Neuron (in vitro differentiated cells): ENCODE results near the gene ARRDC1.
"Not testable (repeated sequence)": the region's sequence is repeated elsewhere in the genome, so short reads cannot be mapped to it uniquely, and the experiment has no call there.

Experiments
- H2AFZ ChIP-seq: one replicate; pipeline ENCODE4 v1.6.1; 2013; ENCODE audit warnings: low read depth, mild to moderate bottlenecking, inconsistent platforms, low read length, moderate library complexity
- H3K27me3 ChIP-seq: one replicate; pipeline ENCODE4 v1.6.1; 2013; ENCODE audit warnings: low read length; ENCODE audit not compliant: insufficient read depth
- H3K36me3 ChIP-seq: one replicate; pipeline ENCODE4 v1.6.1; 2013; ENCODE audit warnings: low read length; ENCODE audit not compliant: insufficient read depth
- H3K4me1 ChIP-seq: one replicate; pipeline ENCODE4 v1.6.1; 2013; ENCODE audit warnings: low read length; ENCODE audit not compliant: insufficient read depth
- H3K4me3 ChIP-seq: 2 replicates; pipeline ENCODE4 v1.5.1; 2013; ENCODE audit warnings: mild to moderate bottlenecking, low read length, moderate library complexity
- H3K9me3 ChIP-seq: one replicate; pipeline ENCODE4 v1.6.1; 2013; ENCODE audit warnings: low read length

Gene ARRDC1, protein sequence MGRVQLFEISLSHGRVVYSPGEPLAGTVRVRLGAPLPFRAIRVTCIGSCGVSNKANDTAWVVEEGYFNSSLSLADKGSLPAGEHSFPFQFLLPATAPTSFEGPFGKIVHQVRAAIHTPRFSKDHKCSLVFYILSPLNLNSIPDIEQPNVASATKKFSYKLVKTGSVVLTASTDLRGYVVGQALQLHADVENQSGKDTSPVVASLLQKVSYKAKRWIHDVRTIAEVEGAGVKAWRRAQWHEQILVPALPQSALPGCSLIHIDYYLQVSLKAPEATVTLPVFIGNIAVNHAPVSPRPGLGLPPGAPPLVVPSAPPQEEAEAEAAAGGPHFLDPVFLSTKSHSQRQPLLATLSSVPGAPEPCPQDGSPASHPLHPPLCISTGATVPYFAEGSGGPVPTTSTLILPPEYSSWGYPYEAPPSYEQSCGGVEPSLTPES

DNA sequence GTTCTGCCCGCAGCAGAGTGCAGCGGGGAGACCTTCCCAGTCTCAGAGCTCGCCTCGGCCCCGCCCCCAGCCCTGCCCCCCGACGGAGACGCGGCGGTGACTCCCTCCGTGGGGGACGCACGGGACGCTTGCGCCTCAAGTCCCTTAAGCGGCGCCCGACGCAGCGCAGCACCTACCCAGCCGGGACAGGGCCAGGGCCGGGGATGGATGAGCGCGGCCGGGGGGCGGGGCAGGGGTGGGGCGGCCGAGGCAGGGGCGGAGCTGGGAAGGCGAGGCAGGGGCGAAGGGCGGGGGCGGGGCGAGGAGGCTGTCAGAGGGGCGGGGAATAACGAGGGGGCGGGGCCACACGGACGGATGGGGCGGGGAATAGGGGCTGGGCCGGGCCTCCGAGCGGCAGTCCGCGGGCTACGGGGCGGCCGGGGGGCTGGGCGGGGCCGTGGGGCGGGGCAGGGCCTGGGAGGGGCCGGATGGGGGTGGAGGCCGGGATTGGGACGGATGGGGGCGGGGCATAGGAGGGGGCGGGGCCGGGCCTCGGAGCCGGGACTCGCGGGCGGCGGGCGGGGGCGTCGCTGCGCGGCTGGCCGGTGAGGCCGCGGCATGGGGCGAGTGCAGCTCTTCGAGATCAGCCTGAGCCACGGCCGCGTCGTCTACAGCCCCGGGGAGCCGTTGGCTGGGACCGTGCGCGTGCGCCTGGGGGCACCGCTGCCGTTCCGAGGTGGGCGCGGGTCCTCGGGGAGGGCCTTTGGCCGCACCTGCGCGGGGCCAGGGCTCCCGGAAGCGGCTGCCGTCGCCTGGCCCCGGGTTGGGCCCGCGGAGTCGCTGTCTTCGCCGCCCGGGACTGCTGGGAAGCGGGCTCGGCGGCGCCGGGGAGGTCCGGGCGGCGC lies at the start of gene ARRDC1:
TSS of gene ARRDC1 (plus strand) at position 566 of the 884 bp plus-strand sequence. CDS start at position 598, 32 bp downstream.
- Histone ChIP-seq H3K4me3 (peak within 1 kb of the TSS; percentile 86), H2AFZ (peak within 1 kb of the TSS; percentile 73), H3K36me3 (no peaks in the 10 kb centered on the region), H3K27me3 (no peaks in the 10 kb centered on the region), H3K9me3 (no peaks in the 10 kb centered on the region), H3K4me1 (peaks cover 16% of the 10 kb centered on the region)

GRCh38 chr9:137556069-137556838 lies 49.2 kb upstream of the ARRDC1 start:
- peaks cover 36% of the 10 kb centered on the region for H3K36me3 ChIP-seq
- H3K9me3 ChIP-seq: no peaks in the 10 kb centered on the region
- no peak overlapping the region for H3K4me3 ChIP-seq
- no peaks in the 10 kb centered on the region for H3K4me1 ChIP-seq
- H2AFZ ChIP-seq: no peak overlapping the region
- no peaks in the 10 kb centered on the region for H3K27me3 ChIP-seq

DNA sequence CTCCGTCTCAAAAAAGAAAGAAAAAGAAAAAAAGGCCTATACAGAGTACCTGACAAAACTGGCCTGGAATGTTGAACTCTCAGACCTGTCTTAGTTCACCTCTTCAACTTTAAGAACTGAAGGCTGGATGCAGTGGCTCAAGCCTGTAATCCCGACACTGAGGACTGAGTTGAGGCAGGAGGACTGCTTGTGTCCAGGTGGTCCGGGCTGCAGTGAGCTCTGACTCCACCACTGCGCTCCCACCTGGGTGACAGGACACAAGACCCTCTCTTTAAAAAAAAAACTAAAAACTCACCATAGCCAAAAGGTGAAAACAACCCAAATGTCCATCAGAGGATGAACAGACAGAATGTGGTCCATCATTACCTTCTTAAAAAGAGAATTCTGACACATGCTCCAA lies 47.4 kb upstream of the ARRDC1 start:
- H3K9me3 ChIP-seq: no peaks in the 10 kb centered on the region
- H3K4me3 ChIP-seq: no peak overlapping the region
- peaks cover 47% of the 10 kb centered on the region for H3K36me3 ChIP-seq
- no peaks in the 10 kb centered on the region for H3K4me1 ChIP-seq
- no peak overlapping the region for H2AFZ ChIP-seq
- H3K27me3 ChIP-seq: no peaks in the 10 kb centered on the region

DNA sequence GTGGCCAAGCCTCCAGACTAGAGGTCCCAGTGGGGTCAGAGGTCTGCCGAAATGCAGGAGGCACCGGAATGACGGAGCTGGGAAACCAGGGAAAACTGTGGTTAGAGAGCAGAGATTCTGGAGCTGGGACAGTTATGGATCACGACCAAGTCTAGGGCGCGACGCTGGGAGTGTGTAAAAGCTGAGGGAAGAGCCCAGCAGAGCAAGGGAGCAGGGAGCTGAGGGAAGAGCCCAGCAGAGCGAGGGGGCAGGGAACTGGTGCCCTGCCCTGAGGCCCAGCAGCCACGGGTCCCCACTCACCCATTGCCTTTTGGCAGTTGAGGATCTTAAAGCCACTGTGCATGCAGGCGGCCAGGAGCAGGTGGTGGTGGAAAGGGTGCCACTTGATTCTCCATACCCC lies 41.4 kb upstream of the ARRDC1 start:
- Histone ChIP-seq H3K27me3 (no peaks in the 10 kb centered on the region), H2AFZ (no peak overlapping the region), H3K4me1 (no peaks in the 10 kb centered on the region), H3K4me3 (no peak overlapping the region), H3K36me3 (peaks cover 45% of the 10 kb centered on the region), H3K9me3 (no peaks in the 10 kb centered on the region)

- H3K27me3 ChIP-seq: no peaks in the 10 kb centered on the region
- no peak overlapping the region for H2AFZ ChIP-seq
- H3K9me3 ChIP-seq: no peaks in the 10 kb centered on the region
- no peak overlapping the region for H3K4me3 ChIP-seq
- peaks cover 46% of the 10 kb centered on the region for H3K36me3 ChIP-seq
- H3K4me1 ChIP-seq: no peaks in the 10 kb centered on the region
Observed at GRCh38 chr9:137564817-137565411, 40.6 kb upstream of the ARRDC1 start.

GRCh38 chr9:137568445-137568844 lies 37.0 kb upstream of the ARRDC1 start:
- not testable (repeated sequence) for H3K4me1 ChIP-seq, H3K9me3 ChIP-seq, H3K27me3 ChIP-seq, H2AFZ ChIP-seq, H3K4me3 ChIP-seq
- H3K36me3 ChIP-seq: peaks cover 47% of the 10 kb centered on the region

DNA sequence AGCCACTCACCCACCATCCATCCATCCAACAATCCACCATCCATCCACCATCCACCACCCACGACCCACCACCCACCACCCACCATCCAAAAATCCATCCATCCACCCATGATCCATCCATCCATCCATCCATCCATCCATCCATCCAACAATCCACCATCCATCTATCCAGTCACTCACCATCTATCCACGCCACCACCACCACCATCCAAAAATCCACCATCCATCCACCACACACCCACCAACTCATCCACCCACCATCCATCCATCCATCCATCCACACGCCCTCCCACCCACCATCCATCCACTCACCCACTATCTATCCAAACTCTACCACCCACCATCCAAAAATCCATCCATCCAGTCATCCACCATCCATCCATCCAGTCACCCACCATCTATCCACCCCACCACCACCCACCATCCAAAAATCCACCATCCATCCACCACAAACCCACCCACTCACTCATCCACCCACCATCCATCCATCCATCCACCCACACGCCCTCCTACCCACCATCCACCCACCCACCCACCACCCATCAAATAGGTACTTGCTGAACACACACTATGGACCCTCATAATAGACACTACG lies 35.8 kb upstream of the ARRDC1 start:
- Histone ChIP-seq H3K27me3 (no peaks in the 10 kb centered on the region), H3K4me1 (no peaks in the 10 kb centered on the region), H3K36me3 (peaks cover 44% of the 10 kb centered on the region), H3K4me3 (no peak overlapping the region), H2AFZ (no peak overlapping the region), H3K9me3 (no peaks in the 10 kb centered on the region)

GRCh38 chr9:137570566-137570965 lies 34.9 kb upstream of the ARRDC1 start:
- Histone ChIP-seq H3K9me3 (no peaks in the 10 kb centered on the region), H3K27me3 (no peaks in the 10 kb centered on the region), H3K4me3 (no peak overlapping the region), H2AFZ (no peak overlapping the region), H3K36me3 (peaks cover 48% of the 10 kb centered on the region), H3K4me1 (no peaks in the 10 kb centered on the region)

DNA sequence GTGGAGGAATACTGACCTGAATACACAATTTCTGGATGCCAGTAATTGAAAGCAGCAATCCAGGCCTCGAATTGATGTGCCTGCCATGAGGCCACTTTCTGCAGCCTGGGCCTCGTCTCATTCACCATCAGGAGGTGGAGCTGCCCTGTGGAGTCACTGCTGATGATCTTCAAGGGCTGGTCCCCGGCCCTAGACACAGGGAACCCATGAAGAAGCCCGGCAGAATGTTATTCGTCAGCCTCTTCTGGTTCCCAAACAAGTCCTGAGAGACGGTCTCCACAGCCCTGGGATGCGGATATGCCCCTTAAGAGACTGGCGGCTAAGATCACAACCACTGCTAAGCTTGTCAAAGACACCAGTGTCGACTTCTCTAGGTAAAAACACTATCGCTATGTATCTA lies 31.3 kb upstream of the ARRDC1 start:
- peaks cover 12% of the 10 kb centered on the region for H3K4me1 ChIP-seq
- H2AFZ ChIP-seq: no peak overlapping the region
- H3K4me3 ChIP-seq: no peak overlapping the region
- no peaks in the 10 kb centered on the region for H3K9me3 ChIP-seq
- peaks cover 49% of the 10 kb centered on the region for H3K36me3 ChIP-seq
- no peaks in the 10 kb centered on the region for H3K27me3 ChIP-seq

DNA sequence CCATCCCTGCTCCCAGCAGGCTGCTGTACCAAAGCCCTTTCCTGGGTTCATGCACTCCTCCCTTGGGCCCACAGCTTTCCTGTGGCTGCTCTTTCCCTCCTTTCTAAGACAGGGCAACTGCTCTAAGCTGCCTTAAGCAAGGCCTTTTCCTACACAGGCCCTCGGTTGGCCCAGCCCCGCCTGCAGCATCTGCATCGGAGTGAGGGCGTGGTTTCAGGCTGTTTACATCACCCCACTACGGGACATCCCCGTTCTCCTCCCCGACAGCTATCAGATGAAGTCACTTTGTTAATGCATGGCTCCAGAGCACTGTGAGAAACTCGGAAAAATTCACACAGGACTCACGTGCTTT lies 30.1 kb upstream of the ARRDC1 start:
- H3K4me3 ChIP-seq: no peak overlapping the region

DNA sequence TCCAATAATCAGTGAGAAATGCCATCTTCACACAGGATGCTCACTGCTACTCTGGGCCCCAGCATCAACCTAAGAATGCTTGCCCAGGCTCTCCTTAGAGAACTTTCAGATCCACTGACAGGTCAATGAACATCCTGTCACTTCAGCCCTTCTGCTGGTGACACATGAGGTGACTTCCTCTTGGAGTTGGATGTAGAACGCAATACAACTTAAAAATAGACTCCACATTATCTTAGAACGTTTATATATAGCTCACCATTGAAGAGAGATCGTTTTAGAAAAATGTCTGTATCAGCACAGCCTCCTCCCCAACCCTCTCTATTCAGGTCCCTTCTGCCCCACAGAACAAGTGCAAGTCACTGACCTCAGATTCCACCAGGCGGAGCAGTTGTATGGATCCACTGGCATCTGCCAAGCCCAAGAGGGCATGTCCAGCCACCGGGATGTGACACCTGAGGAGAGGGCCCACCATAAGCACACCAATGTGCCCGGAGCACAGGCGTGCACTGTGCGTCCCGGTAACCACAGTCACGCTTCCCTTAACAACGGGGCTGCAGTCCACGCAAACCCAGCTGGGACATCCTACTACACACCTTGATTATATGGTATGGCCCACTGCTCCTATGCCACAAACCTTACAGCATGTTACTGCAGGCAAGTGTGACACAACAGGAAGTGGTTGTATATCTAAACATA lies 29.6 kb upstream of the ARRDC1 start:
- H2AFZ ChIP-seq: no peak overlapping the region
- H3K4me1 ChIP-seq: peaks cover 12% of the 10 kb centered on the region
- H3K9me3 ChIP-seq: no peaks in the 10 kb centered on the region
- H3K27me3 ChIP-seq: no peaks in the 10 kb centered on the region
- H3K4me3 ChIP-seq: no peak overlapping the region
- H3K36me3 ChIP-seq: peaks cover 38% of the 10 kb centered on the region

More for the DNA sequence above, 30.1 kb upstream of the ARRDC1 start:
- Histone ChIP-seq H3K27me3 (no peaks in the 10 kb centered on the region), H3K36me3 (peaks cover 43% of the 10 kb centered on the region), H3K4me1 (peaks cover 12% of the 10 kb centered on the region), H3K9me3 (no peaks in the 10 kb centered on the region), H2AFZ (no peak overlapping the region)
